Measurements from ENCODE around the gene NEUROD2. TPM values are rescaled to one million over a fixed set of nuclear protein-coding genes. Genes with fewer than 3 reads are reported as not detected.

Gene NEUROD2
- total RNA-seq (2014; rRNA removed; shearing (Covaris generic)), result not detected in 2 replicates

GRCh38 chr17:39607851-39608130, at the start of gene NEUROD2:
Gene NEUROD2 (minus strand): TSS chr17:39607920. CDS start chr17:39606599, 1,321 bp downstream.
- DNase-seq (ENCODE audit: low read depth), result no peak

GRCh38 chr17:39655105-39655504, 47.4 kb upstream of the NEUROD2 start:
- DNase-seq (ENCODE audit: low read depth), result no peak

- no peak for DNase-seq (ENCODE audit: low read depth)
Observed at GRCh38 chr17:39653662-39654331, 46.1 kb upstream of the NEUROD2 start.

- no peak for DNase-seq (ENCODE audit: low read depth)
Observed at GRCh38 chr17:39653316-39653661, 45.6 kb upstream of the NEUROD2 start.

GRCh38 chr17:39652587-39653315, 45.0 kb upstream of the NEUROD2 start:
- DNase-seq (ENCODE audit: low read depth), result no peak

GRCh38 chr17:39651923-39652586, 44.3 kb upstream of the NEUROD2 start:
- no peak for DNase-seq (ENCODE audit: low read depth)

GRCh38 chr17:39650121-39650579, 42.4 kb upstream of the NEUROD2 start:
- no peak for DNase-seq (ENCODE audit: low read depth)

GRCh38 chr17:39648616-39649366, 41.1 kb upstream of the NEUROD2 start:
- DNase-seq (ENCODE audit: low read depth), result no peak

- DNase-seq (ENCODE audit: low read depth), result no peak
Observed at GRCh38 chr17:39647256-39647655, 39.5 kb upstream of the NEUROD2 start.

GRCh38 chr17:39643271-39643670, 35.6 kb upstream of the NEUROD2 start:
- DNase-seq (ENCODE audit: low read depth), result peak; percentile 64

GRCh38 chr17:39642291-39643074, 34.8 kb upstream of the NEUROD2 start:
- no peak for DNase-seq (ENCODE audit: low read depth)

- DNase-seq (ENCODE audit: low read depth), result no peak
Observed at GRCh38 chr17:39641883-39642282, 34.2 kb upstream of the NEUROD2 start.

- DNase-seq (ENCODE audit: low read depth), result no peak
Observed at GRCh38 chr17:39641097-39641496, 33.4 kb upstream of the NEUROD2 start.

GRCh38 chr17:39640591-39641031, 32.9 kb upstream of the NEUROD2 start:
- no peak for DNase-seq (ENCODE audit: low read depth)

GRCh38 chr17:39639566-39640458, 32.1 kb upstream of the NEUROD2 start:
- DNase-seq (ENCODE audit: low read depth), result no peak

- DNase-seq (ENCODE audit: low read depth), result no peak
Observed at GRCh38 chr17:39639043-39639442, 31.3 kb upstream of the NEUROD2 start.

- DNase-seq (ENCODE audit: low read depth), result no peak
Observed at GRCh38 chr17:39638317-39638716, 30.6 kb upstream of the NEUROD2 start.

GRCh38 chr17:39636927-39637736, 29.4 kb upstream of the NEUROD2 start, which contains the start of gene STARD3:
Gene STARD3 (plus strand): TSS chr17:39637144. CDS start chr17:39653532, 16,388 bp downstream.
- peak; percentile 78 for DNase-seq (ENCODE audit: low read depth)

GRCh38 chr17:39636587-39636926, 28.8 kb upstream of the NEUROD2 start:
- DNase-seq (ENCODE audit: low read depth), result no peak

All from M059J (cell line).